ENCODE results near the gene COX7A1. TPM values are rescaled to one million over a fixed set of nuclear protein-coding genes. Genes with fewer than 3 reads are reported as not detected.

The COX7A1 gene
- total and polyA plus RNA-seq, 2 donors (not counting 1 experiment from before 2014, with no cell fraction given), result 42.5 to 77.9 TPM

DNA sequence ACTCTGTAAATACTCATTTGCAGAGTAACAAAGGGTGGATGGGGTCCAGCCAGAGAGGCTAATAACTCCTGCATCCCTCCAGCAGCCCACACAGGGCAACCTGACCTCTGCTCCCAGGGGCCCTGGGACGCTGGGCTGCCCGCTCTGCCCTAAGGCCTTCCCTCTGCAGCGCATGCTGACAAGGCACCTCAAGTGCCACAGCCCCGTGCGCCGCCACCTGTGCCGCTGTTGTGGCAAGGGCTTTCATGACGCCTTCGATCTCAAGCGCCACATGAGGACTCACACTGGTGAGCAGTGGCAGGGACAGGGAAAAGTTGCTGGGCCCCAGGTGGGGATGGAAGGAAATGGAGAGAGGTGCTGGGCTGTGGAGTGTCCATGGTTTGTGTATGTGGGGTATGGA lies 39.6 kb downstream of the COX7A1 start:
- no peak for DNase-seq (ENCODE audit: low read depth in 2 of 2)
- Histone ChIP-seq H3K36me3 (ENCODE audit: control insufficient read depth, insufficient read depth, low read length) (peaks cover 11% of the 10 kb centered on the region), H3K4me3 (replicated peaks in 1 of 4; ENCODE audit: control extremely low read depth in 1 of 4, insufficient read depth in 1 of 4, low read depth in 3 of 4, low read length in 4 of 4) (no peak overlapping the region), H3K9ac (ENCODE audit: insufficient read depth, low read length) (no peak overlapping the region), H3K4me2 (ENCODE audit: extremely low read depth, insufficient read depth, low read length) (no peak overlapping the region), H3K27me3 (ENCODE audit: control insufficient read depth, insufficient read depth, low read length) (no peaks in the 10 kb centered on the region), H3K9me3 (ENCODE audit: control insufficient read depth, insufficient read depth, low read depth, low read length) (no peaks in the 10 kb centered on the region), H3K4me1 (ENCODE audit: control insufficient read depth, extremely low read depth, insufficient read depth, low read length) (peaks cover 10% of the 10 kb centered on the region), H4K20me1 (ENCODE audit: control insufficient read depth, extremely low read depth, insufficient read depth, low read length) (no peaks in the 10 kb centered on the region), H3K79me2 (ENCODE audit: control insufficient read depth, insufficient read depth, low read length) (peaks cover 21% of the 10 kb centered on the region), H2AFZ (ENCODE audit: low read length) (no peak overlapping the region), H3K27ac (ENCODE audit: insufficient read depth, low read length) (no peak overlapping the region)
- TF ChIP-seq, protein P1, sequence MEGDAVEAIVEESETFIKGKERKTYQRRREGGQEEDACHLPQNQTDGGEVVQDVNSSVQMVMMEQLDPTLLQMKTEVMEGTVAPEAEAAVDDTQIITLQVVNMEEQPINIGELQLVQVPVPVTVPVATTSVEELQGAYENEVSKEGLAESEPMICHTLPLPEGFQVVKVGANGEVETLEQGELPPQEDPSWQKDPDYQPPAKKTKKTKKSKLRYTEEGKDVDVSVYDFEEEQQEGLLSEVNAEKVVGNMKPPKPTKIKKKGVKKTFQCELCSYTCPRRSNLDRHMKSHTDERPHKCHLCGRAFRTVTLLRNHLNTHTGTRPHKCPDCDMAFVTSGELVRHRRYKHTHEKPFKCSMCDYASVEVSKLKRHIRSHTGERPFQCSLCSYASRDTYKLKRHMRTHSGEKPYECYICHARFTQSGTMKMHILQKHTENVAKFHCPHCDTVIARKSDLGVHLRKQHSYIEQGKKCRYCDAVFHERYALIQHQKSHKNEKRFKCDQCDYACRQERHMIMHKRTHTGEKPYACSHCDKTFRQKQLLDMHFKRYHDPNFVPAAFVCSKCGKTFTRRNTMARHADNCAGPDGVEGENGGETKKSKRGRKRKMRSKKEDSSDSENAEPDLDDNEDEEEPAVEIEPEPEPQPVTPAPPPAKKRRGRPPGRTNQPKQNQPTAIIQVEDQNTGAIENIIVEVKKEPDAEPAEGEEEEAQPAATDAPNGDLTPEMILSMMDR (conservative IDR thresholded peaks at IDR 0.05 in 1 of 2, IDR thresholded peaks at IDR 0.05 in 1 of 2; ENCODE audit: low read depth in 1 of 2, low read length in 2 of 2), result no peak
- no peak for TF ChIP-seq EZH2 (IDR thresholded peaks at IDR 0.05; ENCODE audit: low read length, missing control alignments)

DNA sequence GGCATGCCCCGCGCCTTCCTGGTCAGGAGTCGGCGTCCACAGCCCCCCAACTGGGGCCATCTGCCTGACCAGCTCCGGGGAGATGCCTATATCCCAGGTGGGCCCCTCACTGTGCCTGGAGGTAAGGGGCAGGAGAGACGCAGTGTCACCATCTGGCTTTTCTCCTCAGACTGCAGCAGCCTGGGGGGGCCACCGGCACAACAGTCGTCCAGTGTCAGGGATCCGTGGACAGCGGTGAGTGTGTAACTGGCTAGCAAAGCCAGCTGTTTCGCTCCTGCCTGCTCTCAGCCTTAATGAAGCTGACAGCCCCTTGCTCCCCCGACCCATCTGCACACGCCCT lies 41.1 kb downstream of the COX7A1 start:
- Histone ChIP-seq H3K9ac (ENCODE audit: insufficient read depth, low read length) (no peak overlapping the region), H3K4me2 (ENCODE audit: extremely low read depth, insufficient read depth, low read length) (no peak overlapping the region), H3K27me3 (ENCODE audit: control insufficient read depth, insufficient read depth, low read length) (no peaks in the 10 kb centered on the region), H3K27ac (ENCODE audit: insufficient read depth, low read length) (no peak overlapping the region), H3K4me1 (ENCODE audit: control insufficient read depth, extremely low read depth, insufficient read depth, low read length) (peaks cover 8% of the 10 kb centered on the region), H3K9me3 (ENCODE audit: control insufficient read depth, insufficient read depth, low read depth, low read length) (no peaks in the 10 kb centered on the region), H3K79me2 (ENCODE audit: control insufficient read depth, insufficient read depth, low read length) (peaks cover 13% of the 10 kb centered on the region), H3K4me3 (replicated peaks in 1 of 4; ENCODE audit: control extremely low read depth in 1 of 4, insufficient read depth in 1 of 4, low read depth in 3 of 4, low read length in 4 of 4) (no peak overlapping the region), H2AFZ (ENCODE audit: low read length) (no peak overlapping the region), H3K36me3 (ENCODE audit: control insufficient read depth, insufficient read depth, low read length) (peaks cover 9% of the 10 kb centered on the region), H4K20me1 (ENCODE audit: control insufficient read depth, extremely low read depth, insufficient read depth, low read length) (no peaks in the 10 kb centered on the region)
- TF ChIP-seq, protein P1 (conservative IDR thresholded peaks at IDR 0.05 in 1 of 2, IDR thresholded peaks at IDR 0.05 in 1 of 2; ENCODE audit: low read depth in 1 of 2, low read length in 2 of 2), result no peak
- TF ChIP-seq EZH2 (IDR thresholded peaks at IDR 0.05; ENCODE audit: low read length, missing control alignments), result no peak
- DNase-seq (ENCODE audit: low read depth in 2 of 2), result no peak

DNA sequence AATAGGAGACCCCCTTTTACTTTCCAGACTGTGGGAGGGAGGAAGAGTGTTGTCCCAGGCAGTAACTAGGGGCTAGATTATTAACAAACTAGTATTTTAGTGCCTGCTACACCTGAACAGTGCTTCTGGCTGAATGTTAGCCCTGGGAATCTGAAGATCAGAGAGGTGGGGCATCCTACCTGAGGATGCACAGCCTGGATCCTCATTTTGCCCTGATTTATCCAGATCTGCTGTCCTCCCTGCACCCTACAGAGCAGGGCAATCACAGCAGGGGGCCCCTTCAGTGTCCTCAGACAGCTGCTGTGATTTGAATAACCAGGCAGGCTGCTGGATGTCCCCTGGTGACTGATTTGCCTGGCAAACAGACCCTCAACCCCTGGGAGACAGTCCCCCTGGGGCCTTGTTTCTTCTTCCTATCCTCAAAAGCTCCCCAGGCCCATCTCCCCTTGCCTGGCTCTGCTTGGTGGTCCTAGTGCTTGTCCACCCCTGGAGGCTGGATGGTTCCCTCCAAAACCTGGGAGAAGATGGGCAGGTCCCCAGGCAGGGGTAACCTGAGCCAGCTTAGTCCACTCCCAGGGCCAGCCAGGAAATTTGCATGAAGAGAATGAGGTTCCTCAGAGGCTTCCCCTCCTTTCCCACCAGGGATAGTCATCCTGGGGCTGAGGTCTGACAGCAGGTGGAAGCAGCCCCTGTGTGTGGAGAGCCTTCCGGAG lies 41.6 kb downstream of the COX7A1 start, which contains the start of gene OVOL3:
TSS of gene OVOL3 (plus strand) at position 657 of the 713 bp plus-strand sequence. CDS start 60 bp downstream, outside the sequence.
- DNase-seq (ENCODE audit: low read depth in 2 of 2), result no peak

More for the DNA sequence above, 41.6 kb downstream of the COX7A1 start, which contains the start of gene OVOL3:
- Histone ChIP-seq H2AFZ (ENCODE audit: low read length) (no peak within 1 kb of the TSS), H3K27ac (ENCODE audit: insufficient read depth, low read length) (no peak within 1 kb of the TSS), H3K4me1 (ENCODE audit: control insufficient read depth, extremely low read depth, insufficient read depth, low read length) (peaks cover 6% of the 10 kb centered on the region), H3K4me3 (replicated peaks in 1 of 4; ENCODE audit: control extremely low read depth in 1 of 4, insufficient read depth in 1 of 4, low read depth in 3 of 4, low read length in 4 of 4) (no peak within 1 kb of the TSS), H3K79me2 (ENCODE audit: control insufficient read depth, insufficient read depth, low read length) (peaks cover 9% of the 10 kb centered on the region), H3K9ac (ENCODE audit: insufficient read depth, low read length) (no peak within 1 kb of the TSS), H3K36me3 (ENCODE audit: control insufficient read depth, insufficient read depth, low read length) (peaks cover 9% of the 10 kb centered on the region), H3K4me2 (ENCODE audit: extremely low read depth, insufficient read depth, low read length) (no peak within 1 kb of the TSS), H3K27me3 (ENCODE audit: control insufficient read depth, insufficient read depth, low read length) (no peaks in the 10 kb centered on the region), H3K9me3 (ENCODE audit: control insufficient read depth, insufficient read depth, low read depth, low read length) (no peaks in the 10 kb centered on the region), H4K20me1 (ENCODE audit: control insufficient read depth, extremely low read depth, insufficient read depth, low read length) (no peaks in the 10 kb centered on the region)
- no peak for TF ChIP-seq EZH2 (IDR thresholded peaks at IDR 0.05; ENCODE audit: low read length, missing control alignments)
- TF ChIP-seq, protein P1 (conservative IDR thresholded peaks at IDR 0.05 in 1 of 2, IDR thresholded peaks at IDR 0.05 in 1 of 2; ENCODE audit: low read depth in 1 of 2, low read length in 2 of 2), result no peak

Data from fibroblast of lung (primary cell).